ENCODE measurements around the gene LRRTM3.

LRRTM3 gene

DNA sequence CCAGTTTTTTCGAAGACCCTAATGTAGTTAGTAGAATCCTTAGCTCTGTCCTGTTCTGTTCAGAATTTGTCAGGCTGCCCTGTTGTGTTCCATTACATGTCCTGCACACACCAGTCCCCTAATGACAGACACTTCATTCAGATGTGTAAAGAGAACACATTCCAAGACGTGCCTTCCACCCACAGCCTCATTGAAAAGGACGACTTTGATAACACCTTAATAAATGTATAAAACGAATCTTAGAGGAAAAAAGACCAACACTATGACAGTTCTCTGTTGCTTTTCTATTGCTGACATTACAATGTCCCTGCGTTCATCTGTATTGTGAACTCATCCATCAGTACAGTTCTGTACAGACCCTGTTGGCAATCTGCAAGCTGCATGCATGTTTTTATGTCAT is 3.5 kb downstream of the LRRTM3 start:
- H3K27ac ChIP-seq = no peak overlapping the region
- TF ChIP-seq Cebpa-rat (IDR thresholded peaks at IDR 0.05) = no peak
- H3K9ac ChIP-seq = no peak overlapping the region
- no peaks in the 10 kb centered on the region for H4K20me1 ChIP-seq
- H3K9me3 ChIP-seq = no peaks in the 10 kb centered on the region
- no peaks in the 10 kb centered on the region for H3K36me3 ChIP-seq
- no peak overlapping the region for H3K4me3 ChIP-seq
- H3K4me2 ChIP-seq = no peak overlapping the region
- peaks cover 29% of the 10 kb centered on the region for H3K27me3 ChIP-seq
- 0 out of 2 replicates have a peak, but pooled peaks cover 5% of the 10 kb centered on the region for H3K4me1 ChIP-seq

DNA sequence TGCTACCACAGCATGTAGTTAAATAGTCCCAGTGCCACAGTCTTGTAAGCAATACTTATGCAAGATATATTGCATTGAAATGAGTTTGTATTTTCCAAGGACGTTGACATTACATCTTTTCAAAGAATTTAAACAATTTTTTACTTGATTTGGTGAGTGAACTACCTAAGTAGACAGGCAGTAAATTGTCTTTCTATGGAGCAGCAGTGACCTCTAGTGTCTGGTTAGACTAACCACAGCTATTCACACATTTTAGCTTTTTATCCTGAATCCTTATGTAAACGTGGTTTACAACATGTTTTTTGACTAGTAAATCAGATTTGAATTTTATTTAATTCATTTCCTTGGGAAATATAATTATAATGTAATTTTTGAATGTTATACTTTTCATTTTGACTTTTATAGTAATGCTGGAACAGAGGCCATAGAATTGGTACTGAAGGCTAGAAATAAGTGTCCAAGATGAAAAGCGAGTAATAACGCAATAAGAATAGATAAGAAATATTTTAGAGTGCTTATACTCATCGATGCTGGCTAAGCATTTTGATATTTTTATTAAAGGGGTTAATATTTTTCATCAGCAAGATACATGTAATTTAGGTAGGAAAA is 5.6 kb downstream of the LRRTM3 start:
- H3K4me3 ChIP-seq = no peak overlapping the region
- no peaks in the 10 kb centered on the region for H4K20me1 ChIP-seq
- no peak overlapping the region for H3K9ac ChIP-seq
- no peaks in the 10 kb centered on the region for H3K9me3 ChIP-seq
- TF ChIP-seq Cebpa-rat (IDR thresholded peaks at IDR 0.05) = no peak
- H3K27ac ChIP-seq = no peak overlapping the region
- H3K27me3 ChIP-seq = peaks cover 29% of the 10 kb centered on the region
- H3K36me3 ChIP-seq = no peaks in the 10 kb centered on the region
- no peak overlapping the region for H3K4me2 ChIP-seq
- no peaks in the 10 kb centered on the region for H3K4me1 ChIP-seq

DNA sequence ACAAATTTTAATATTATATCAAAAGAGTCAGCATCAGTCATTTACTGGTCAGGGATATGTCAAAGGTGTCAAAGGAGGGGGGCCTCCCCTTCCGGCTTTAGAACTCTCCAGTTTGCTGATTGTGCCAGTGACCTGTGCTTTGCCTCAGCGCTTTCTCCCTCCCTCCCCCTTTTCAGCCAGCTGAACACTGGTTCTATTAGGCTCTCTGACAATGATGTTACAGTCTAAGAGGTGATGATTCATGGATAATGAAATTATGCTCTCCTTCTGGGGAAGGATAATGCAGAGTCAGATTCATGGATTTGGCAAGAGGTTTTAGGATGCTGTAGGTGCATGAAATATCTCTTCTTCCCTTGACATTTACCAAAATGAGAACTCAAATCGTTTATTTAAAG is 6.1 kb downstream of the LRRTM3 start:
- Histone ChIP-seq H3K4me2 (no peak overlapping the region), H3K27ac (no peak overlapping the region), H3K4me3 (no peak overlapping the region)

DNA sequence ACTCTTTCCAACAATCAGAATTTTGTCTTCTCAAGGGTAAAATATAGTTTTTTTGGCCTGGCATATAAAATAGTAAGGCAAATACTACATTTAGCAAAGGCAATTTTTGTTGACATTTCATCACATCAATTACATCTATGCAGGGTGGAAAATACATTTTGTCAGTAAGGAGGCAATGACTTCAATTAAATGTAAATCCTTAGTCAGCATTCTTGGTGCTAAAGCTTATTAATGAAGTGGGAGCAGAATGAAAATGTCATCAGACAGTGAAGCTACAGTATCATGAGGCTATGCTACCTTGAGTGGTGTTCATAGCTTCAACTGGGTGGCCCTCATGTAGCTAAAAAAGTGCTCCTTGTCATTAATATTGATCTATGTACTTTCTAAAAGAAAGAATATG is 8.9 kb downstream of the LRRTM3 start:
- Histone ChIP-seq H3K36me3 (no peaks in the 10 kb centered on the region), H3K27me3 (no peaks in the 10 kb centered on the region), H3K9ac (no peak overlapping the region), H3K27ac (no peak overlapping the region), H3K4me2 (no peak overlapping the region), H3K9me3 (no peaks in the 10 kb centered on the region), H3K4me1 (no peaks in the 10 kb centered on the region), H4K20me1 (no peaks in the 10 kb centered on the region), H3K4me3 (no peak overlapping the region)
- no peak for TF ChIP-seq Cebpa-rat (IDR thresholded peaks at IDR 0.05)

More for the DNA sequence above, 6.1 kb downstream of the LRRTM3 start:
- no peak for TF ChIP-seq Cebpa-rat (IDR thresholded peaks at IDR 0.05)
- Histone ChIP-seq H3K9me3 (no peaks in the 10 kb centered on the region), H3K27me3 (peaks cover 27% of the 10 kb centered on the region), H3K4me1 (no peaks in the 10 kb centered on the region), H3K36me3 (no peaks in the 10 kb centered on the region), H3K9ac (no peak overlapping the region), H4K20me1 (no peaks in the 10 kb centered on the region)

DNA sequence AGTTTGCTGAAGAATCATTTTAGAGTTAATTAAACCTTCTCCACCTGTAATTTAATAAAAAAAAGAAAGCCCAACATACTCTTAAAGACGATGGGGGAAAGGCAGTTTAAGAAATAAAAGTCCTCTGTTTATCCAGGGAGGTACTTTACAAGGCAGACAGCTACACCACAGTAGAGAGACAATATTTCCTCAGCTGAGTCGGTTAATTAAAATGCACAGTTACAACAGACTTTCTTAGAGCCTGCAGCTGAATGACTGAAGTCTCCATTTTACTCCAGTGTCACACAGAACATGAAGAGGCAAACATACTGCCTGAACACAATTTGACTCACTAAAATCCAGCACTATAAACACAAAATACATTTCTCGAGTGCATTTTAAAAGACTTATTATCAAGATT is 15.1 kb downstream of the LRRTM3 start:
- no peak for TF ChIP-seq Cebpa-rat (IDR thresholded peaks at IDR 0.05)
- no peaks in the 10 kb centered on the region for H3K9me3 ChIP-seq

DNA sequence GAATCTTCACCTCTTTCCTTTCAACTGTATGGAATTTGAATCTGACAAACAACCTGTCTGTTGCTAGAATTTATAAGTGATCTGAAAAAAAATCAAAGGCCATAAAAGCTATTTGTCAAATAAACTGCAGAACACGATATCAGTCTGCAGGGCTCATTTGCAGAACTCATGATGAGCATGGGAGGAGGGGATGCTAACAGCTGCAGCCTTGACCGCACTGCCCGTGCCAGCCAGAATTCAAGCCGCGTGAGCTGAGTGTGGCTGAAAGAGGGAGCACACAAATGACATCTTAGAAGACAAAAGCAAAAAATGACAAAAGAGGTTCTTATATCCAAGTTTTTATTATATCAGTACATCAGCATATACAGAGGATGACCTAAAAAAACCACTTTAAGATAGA is 15.7 kb downstream of the LRRTM3 start:
- Histone ChIP-seq H3K9me3 (no peaks in the 10 kb centered on the region), H3K9ac (no peak overlapping the region), H4K20me1 (no peaks in the 10 kb centered on the region), H3K4me2 (no peak overlapping the region), H3K4me3 (no peak overlapping the region), H3K27me3 (no peaks in the 10 kb centered on the region), H3K27ac (no peak overlapping the region), H3K4me1 (no peaks in the 10 kb centered on the region), H3K36me3 (no peaks in the 10 kb centered on the region)
- TF ChIP-seq Cebpa-rat (IDR thresholded peaks at IDR 0.05) = no peak

More for the DNA sequence above, 15.1 kb downstream of the LRRTM3 start:
- no peaks in the 10 kb centered on the region for H3K4me1 ChIP-seq
- no peak overlapping the region for H3K4me2 ChIP-seq
- no peaks in the 10 kb centered on the region for H3K27me3 ChIP-seq
- H3K27ac ChIP-seq = no peak overlapping the region
- no peaks in the 10 kb centered on the region for H4K20me1 ChIP-seq
- no peak overlapping the region for H3K4me3 ChIP-seq
- no peak overlapping the region for H3K9ac ChIP-seq
- H3K36me3 ChIP-seq = no peaks in the 10 kb centered on the region

DNA sequence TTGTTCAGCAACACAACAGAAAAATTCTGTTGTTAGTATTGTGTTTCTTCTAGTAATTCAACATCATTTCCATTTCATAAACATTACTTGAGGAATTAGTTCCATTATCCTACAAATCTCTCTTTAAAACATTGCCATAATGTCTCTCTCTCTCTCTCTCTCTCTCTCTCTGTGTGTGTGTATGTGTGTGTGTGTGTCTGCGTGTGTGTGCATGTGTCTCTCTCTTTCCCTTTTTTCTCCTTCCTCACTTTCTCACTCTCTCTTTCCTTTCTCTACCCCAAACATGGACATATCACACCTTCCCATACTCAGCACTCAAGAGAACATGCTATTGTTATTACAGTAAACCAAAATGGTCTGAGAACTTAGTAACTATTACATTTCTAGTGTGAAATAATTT is 16.6 kb downstream of the LRRTM3 start:
- Histone ChIP-seq H3K36me3 (no peaks in the 10 kb centered on the region), H3K9me3 (no peaks in the 10 kb centered on the region), H3K27ac (no peak overlapping the region), H3K9ac (no peak overlapping the region), H3K4me2 (no peak overlapping the region), H3K4me1 (no peaks in the 10 kb centered on the region), H3K27me3 (no peaks in the 10 kb centered on the region), H4K20me1 (no peaks in the 10 kb centered on the region), H3K4me3 (no peak overlapping the region)
- TF ChIP-seq Cebpa-rat (IDR thresholded peaks at IDR 0.05) = no peak

DNA sequence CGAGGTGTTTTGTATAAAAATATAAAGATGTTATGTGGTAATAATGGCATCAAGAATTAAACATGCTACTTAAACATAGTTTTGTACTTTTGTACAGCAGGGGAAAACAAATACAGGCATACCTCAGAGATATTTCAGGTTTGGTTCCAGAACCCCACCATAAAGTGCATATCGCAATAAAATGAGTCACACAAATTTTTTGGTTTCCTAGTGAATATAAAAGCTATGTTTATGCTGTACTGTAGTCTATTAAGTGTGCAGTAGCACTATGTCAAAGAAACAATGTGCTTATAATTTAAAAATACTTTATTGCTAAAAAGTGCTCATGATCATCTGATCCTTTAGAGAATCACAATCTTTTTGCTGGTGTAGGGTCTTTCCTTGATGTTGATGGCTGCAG is 17.8 kb downstream of the LRRTM3 start:
- Histone ChIP-seq H3K9me3 (no peaks in the 10 kb centered on the region), H3K36me3 (no peaks in the 10 kb centered on the region), H3K4me1 (no peaks in the 10 kb centered on the region), H3K27ac (no peak overlapping the region), H3K4me3 (no peak overlapping the region), H3K9ac (no peak overlapping the region), H4K20me1 (no peaks in the 10 kb centered on the region), H3K27me3 (no peaks in the 10 kb centered on the region), H3K4me2 (no peak overlapping the region)
- no peak for TF ChIP-seq Cebpa-rat (IDR thresholded peaks at IDR 0.05)

DNA sequence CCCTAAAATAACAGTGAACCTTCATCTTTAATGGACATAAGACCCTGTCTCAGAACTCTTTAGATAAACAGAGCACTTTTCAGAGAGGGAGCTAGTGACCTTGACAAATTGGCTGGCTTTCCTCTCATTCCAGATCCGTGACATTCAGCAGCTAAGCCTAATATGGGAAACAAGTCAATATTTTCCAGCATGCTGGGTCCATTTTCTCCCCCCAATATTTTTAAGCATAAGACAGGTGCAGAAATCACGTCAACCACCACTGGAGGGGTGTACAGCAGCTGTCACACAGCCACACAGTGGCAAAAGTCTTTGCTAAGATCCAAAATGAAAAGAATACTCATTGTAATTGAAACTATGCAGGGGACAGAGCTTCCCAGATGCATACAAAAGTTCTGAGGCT is 26.1 kb downstream of the LRRTM3 start:
- no peak for TF ChIP-seq Cebpa-rat (IDR thresholded peaks at IDR 0.05)
- Histone ChIP-seq H3K9ac (no peak overlapping the region), H3K27ac (no peak overlapping the region), H3K4me3 (no peak overlapping the region), H3K9me3 (no peaks in the 10 kb centered on the region), H3K4me1 (no peaks in the 10 kb centered on the region), H3K36me3 (no peaks in the 10 kb centered on the region), H4K20me1 (no peaks in the 10 kb centered on the region), H3K4me2 (no peak overlapping the region), H3K27me3 (no peaks in the 10 kb centered on the region)

DNA sequence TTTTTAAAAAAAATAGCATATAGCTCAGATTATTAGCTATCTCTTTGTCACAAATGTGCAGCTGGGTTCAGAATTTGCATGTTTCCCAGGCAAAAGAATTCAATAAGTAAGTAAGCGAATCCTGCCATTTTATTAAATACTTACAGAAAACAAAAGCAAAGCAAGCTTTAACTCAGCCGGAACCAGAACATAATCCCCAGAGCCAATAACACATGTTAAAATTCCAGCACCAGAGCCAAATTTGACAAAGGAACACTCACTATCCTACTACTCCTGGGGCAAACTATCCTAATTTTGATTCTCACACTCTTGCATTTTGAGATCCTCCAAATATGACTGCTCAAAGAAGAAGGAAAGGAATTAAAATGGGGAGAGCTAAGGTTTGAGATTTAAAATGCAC is 32.6 kb downstream of the LRRTM3 start:
- H4K20me1 ChIP-seq = no peaks in the 10 kb centered on the region
- no peaks in the 10 kb centered on the region for H3K4me1 ChIP-seq
- H3K9ac ChIP-seq = no peak overlapping the region
- H3K4me3 ChIP-seq = no peak overlapping the region
- no peaks in the 10 kb centered on the region for H3K9me3 ChIP-seq
- H3K27me3 ChIP-seq = no peaks in the 10 kb centered on the region
- H3K4me2 ChIP-seq = no peak overlapping the region
- no peaks in the 10 kb centered on the region for H3K36me3 ChIP-seq
- no peak overlapping the region for H3K27ac ChIP-seq
- TF ChIP-seq Cebpa-rat (IDR thresholded peaks at IDR 0.05) = no peak

DNA sequence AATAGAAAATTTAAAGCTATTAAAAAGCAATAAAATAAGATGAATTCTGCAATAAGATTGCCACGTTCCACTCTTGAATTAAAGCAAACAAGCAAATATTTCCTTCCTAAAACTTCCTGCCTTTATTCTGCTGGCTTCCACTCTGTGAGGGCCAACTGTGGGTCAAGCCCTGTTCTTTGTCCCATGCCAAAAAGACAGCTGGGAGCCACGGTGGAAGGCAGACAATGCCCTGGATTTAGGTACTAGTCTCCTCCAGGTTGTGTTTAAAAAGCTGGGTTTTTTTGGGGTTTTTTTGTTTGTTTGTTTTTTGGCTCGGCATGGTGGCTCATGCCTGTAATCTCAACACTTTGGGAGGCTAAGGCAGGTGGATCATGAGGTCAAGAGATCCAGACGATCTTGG is 39.1 kb downstream of the LRRTM3 start:
- Histone ChIP-seq H3K36me3 (no peaks in the 10 kb centered on the region), H3K27ac (no peak overlapping the region), H3K4me2 (no peak overlapping the region), H3K9ac (no peak overlapping the region), H4K20me1 (no peaks in the 10 kb centered on the region), H3K9me3 (no peaks in the 10 kb centered on the region), H3K27me3 (no peaks in the 10 kb centered on the region), H3K4me1 (no peaks in the 10 kb centered on the region), H3K4me3 (no peak overlapping the region)
- TF ChIP-seq Cebpa-rat (IDR thresholded peaks at IDR 0.05) = no peak
